Fibroblast of lung (primary cell): ENCODE results near the gene LRRC3C. TPM values are rescaled to one million over a fixed set of nuclear protein-coding genes. Genes with fewer than 3 reads are reported as not detected.

Source experiments
- DNase-seq, 2 donors: peaks; one replicate each; pipeline versions ENCODE4 v3.0.0 to v3.0.0-alpha.2; 2010; ENCODE audit warnings: low read depth in 2 of 2
- H2AFZ ChIP-seq: 2 replicates; pipeline ENCODE4 v1.5.1; 2012; ENCODE audit warnings: low read length, control low read depth, inconsistent platforms
- H3K27ac ChIP-seq: 2 replicates; pipeline ENCODE4 v1.5.1; 2011; ENCODE audit warnings: low read length, control low read depth; ENCODE audit not compliant: insufficient read depth
- H3K27me3 ChIP-seq: 2 replicates; pipeline ENCODE4 v1.5.1; 2011; ENCODE audit warnings: mild to moderate bottlenecking, low read length; ENCODE audit not compliant: control insufficient read depth, insufficient read depth
- H3K36me3 ChIP-seq: 2 replicates; pipeline ENCODE4 v1.5.1; 2011; ENCODE audit warnings: low read length; ENCODE audit not compliant: control insufficient read depth, insufficient read depth
- H3K4me1 ChIP-seq: 2 replicates; pipeline ENCODE4 v1.5.1; 2011; ENCODE audit warnings: low read length; ENCODE audit not compliant: control insufficient read depth, insufficient read depth; ENCODE audit errors: extremely low read depth
- H3K4me2 ChIP-seq: 2 replicates; pipeline ENCODE4 v1.5.1; 2011; ENCODE audit warnings: low read length, control low read depth; ENCODE audit not compliant: insufficient read depth; ENCODE audit errors: extremely low read depth
- H3K4me3 ChIP-seq, 4 experiments: fragments of 200-600 bp in 1 of 4; sonication (generic) in 1 of 4; replicated peaks in 1 of 4; 2 replicates each; pipeline ENCODE4 v1.5.1; 2011 to 2016; ENCODE audit warnings: low read length in 4 of 4, low read depth in 3 of 4, mild to moderate bottlenecking in 3 of 4, control low read depth in 2 of 4, inconsistent platforms in 1 of 4, mixed read lengths in 1 of 4; ENCODE audit not compliant: insufficient read depth in 1 of 4; ENCODE audit errors: control extremely low read depth in 1 of 4
- H3K79me2 ChIP-seq: 2 replicates; pipeline ENCODE4 v1.5.1; 2012; ENCODE audit warnings: mild to moderate bottlenecking, low read length, inconsistent platforms; ENCODE audit not compliant: control insufficient read depth, insufficient read depth
- H3K9ac ChIP-seq: 2 replicates; pipeline ENCODE4 v1.5.1; 2011; ENCODE audit warnings: mild to moderate bottlenecking, low read length, control low read depth; ENCODE audit not compliant: insufficient read depth
- H3K9me3 ChIP-seq: 2 replicates; pipeline ENCODE4 v1.5.1; 2012; ENCODE audit warnings: low read depth, low read length; ENCODE audit not compliant: control insufficient read depth, insufficient read depth
- H4K20me1 ChIP-seq: 2 replicates; pipeline ENCODE4 v1.5.1; 2011; ENCODE audit warnings: low read length; ENCODE audit not compliant: control insufficient read depth, insufficient read depth; ENCODE audit errors: extremely low read depth
- EZH2 ChIP-seq: IDR thresholded peaks from 2 replicates; pipeline ENCODE4 v1.5.1; 2012; ENCODE audit warnings: low read length, control low read depth, mild to moderate bottlenecking; ENCODE audit errors: missing control alignments
- polyA plus RNA-seq, 2 donors: library from polyadenylated mRNA; depleted of rRNA in 1 of 2; stranded (reverse) in 1 of 2; unstranded in 1 of 2; fragments of >200 nt; gene quantifications; 2 replicates each; pipeline ENCODE4 v1.2.1, GENCODE V29; 2011 to 2012; ENCODE audit warnings: missing spikeins in 1 of 2
- total RNA-seq: library from RNA; depleted of rRNA; stranded (reverse); fragments of >200 nt; gene quantifications from 2 replicates; pipeline ENCODE4 v1.2.1, GENCODE V29; 2014
- TF ChIP-seq, protein P1 (sequence below), 2 donors: IDR thresholded peaks in 1 of 2; conservative IDR thresholded peaks in 1 of 2; 1 replicate in 1 of 2; 2 replicates in 1 of 2; pipeline ENCODE4 v1.5.1; 2011 to 2012; ENCODE audit warnings: low read length in 2 of 2, control low read depth in 1 of 2, inconsistent platforms in 1 of 2, low read depth in 1 of 2, mild to moderate bottlenecking in 1 of 2

Gene LRRC3C
- total and polyA plus RNA-seq, 2 donors (not counting 1 experiment from before 2014, with no cell fraction given), result not detected

DNA sequence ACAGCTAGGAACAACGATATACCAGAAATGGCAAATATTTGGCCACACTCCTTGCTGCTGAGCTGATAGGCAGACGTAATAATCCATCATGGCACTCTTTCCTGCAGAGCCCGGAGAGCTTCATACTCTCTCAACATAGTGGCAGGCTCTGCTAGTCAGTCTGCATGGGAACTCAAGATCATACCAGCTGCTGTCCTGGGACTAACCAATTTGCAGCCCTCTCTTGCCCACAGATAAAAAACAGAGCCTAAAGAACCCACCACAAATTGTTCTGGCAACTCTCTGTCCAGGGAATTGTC is 22.6 kb upstream of the LRRC3C start:
- H3K4me1 ChIP-seq, result peaks cover 2% of the 10 kb centered on the region
- H3K4me2 ChIP-seq, result no peak overlapping the region

DNA sequence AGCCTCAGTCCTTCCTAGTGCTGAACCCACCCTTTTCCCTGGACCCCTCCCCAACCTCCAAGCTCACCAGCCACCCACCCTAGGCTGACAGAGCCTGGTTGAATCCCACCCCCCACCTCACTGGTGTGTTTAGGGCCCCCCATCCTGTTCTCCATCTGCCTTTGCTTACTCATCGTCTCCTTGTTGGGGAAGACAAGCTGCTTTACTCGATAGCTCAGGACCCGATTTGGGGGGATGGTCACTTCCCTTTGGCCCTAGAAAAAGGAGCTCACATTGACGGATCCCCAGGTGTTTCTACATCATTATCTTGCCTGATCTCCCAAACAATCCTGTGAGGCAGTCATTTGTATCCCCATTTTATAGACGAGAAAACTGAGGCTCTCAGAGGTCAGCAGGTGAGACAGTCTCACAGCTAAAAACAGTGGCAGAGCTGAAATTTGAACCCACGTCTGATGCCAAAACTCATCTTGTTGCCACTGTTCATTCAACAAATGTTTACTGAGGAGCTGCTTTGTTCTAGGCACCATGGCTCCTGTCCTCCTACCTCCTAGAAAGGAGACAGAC is 18.7 kb upstream of the LRRC3C start:
- H3K9me3 ChIP-seq, result no peaks in the 10 kb centered on the region
- H3K27ac ChIP-seq, result no peak overlapping the region
- H4K20me1 ChIP-seq, result no peaks in the 10 kb centered on the region
- H2AFZ ChIP-seq, result no peak overlapping the region
- H3K4me1 ChIP-seq, result no peaks in the 10 kb centered on the region
- H3K4me2 ChIP-seq, result no peak overlapping the region
- no peaks in the 10 kb centered on the region for H3K36me3 ChIP-seq
- no peak overlapping the region for H3K4me3 ChIP-seq
- no peak overlapping the region for H3K9ac ChIP-seq
- H3K27me3 ChIP-seq, result no peaks in the 10 kb centered on the region
- TF ChIP-seq, protein P1, sequence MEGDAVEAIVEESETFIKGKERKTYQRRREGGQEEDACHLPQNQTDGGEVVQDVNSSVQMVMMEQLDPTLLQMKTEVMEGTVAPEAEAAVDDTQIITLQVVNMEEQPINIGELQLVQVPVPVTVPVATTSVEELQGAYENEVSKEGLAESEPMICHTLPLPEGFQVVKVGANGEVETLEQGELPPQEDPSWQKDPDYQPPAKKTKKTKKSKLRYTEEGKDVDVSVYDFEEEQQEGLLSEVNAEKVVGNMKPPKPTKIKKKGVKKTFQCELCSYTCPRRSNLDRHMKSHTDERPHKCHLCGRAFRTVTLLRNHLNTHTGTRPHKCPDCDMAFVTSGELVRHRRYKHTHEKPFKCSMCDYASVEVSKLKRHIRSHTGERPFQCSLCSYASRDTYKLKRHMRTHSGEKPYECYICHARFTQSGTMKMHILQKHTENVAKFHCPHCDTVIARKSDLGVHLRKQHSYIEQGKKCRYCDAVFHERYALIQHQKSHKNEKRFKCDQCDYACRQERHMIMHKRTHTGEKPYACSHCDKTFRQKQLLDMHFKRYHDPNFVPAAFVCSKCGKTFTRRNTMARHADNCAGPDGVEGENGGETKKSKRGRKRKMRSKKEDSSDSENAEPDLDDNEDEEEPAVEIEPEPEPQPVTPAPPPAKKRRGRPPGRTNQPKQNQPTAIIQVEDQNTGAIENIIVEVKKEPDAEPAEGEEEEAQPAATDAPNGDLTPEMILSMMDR (conservative IDR thresholded peaks at IDR 0.05 in 1 of 2, IDR thresholded peaks at IDR 0.05 in 1 of 2; ENCODE audit: low read depth in 1 of 2, low read length in 2 of 2), result no peak
- TF ChIP-seq EZH2, result no peak
- no peaks in the 10 kb centered on the region for H3K79me2 ChIP-seq
- DNase-seq, result no peak

More for the DNA sequence above, 22.6 kb upstream of the LRRC3C start:
- Histone ChIP-seq H2AFZ (no peak overlapping the region), H3K79me2 (no peaks in the 10 kb centered on the region), H4K20me1 (no peaks in the 10 kb centered on the region), H3K4me3 (no peak overlapping the region), H3K9ac (no peak overlapping the region), H3K27ac (no peak overlapping the region), H3K9me3 (no peaks in the 10 kb centered on the region), H3K27me3 (no peaks in the 10 kb centered on the region), H3K36me3 (no peaks in the 10 kb centered on the region)
- DNase-seq, result no peak
- no peak for TF ChIP-seq EZH2
- TF ChIP-seq, protein P1 (conservative IDR thresholded peaks at IDR 0.05 in 1 of 2, IDR thresholded peaks at IDR 0.05 in 1 of 2; ENCODE audit: low read depth in 1 of 2, low read length in 2 of 2), result no peak

DNA sequence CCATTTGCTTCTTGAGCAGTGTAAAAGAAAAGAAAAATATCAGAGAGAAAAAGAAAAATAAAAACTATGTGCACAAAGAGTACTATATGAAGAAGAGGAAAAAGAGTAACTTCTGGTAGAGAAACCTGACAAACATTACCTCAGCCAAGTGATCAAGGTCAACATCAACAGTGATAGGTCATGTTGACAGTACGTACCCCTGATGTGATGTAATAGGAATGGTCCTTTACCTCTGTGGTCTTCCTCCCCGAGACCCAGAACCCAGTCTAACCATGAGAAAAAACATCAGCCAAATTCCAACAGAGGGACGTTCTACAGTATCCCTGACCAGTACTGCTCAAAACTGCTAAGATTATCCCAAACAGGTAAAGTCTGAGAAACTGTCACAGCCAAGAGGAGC is 13.5 kb upstream of the LRRC3C start:
- no peak overlapping the region for H2AFZ ChIP-seq
- H3K79me2 ChIP-seq, result no peaks in the 10 kb centered on the region

More for the DNA sequence above, 13.5 kb upstream of the LRRC3C start:
- TF ChIP-seq, protein P1 (conservative IDR thresholded peaks at IDR 0.05 in 1 of 2, IDR thresholded peaks at IDR 0.05 in 1 of 2; ENCODE audit: low read depth in 1 of 2, low read length in 2 of 2), result no peak
- no peak for TF ChIP-seq EZH2
- Histone ChIP-seq H3K4me1 (no peaks in the 10 kb centered on the region), H3K4me3 (no peak overlapping the region), H3K4me2 (no peak overlapping the region), H3K27ac (no peak overlapping the region), H4K20me1 (no peaks in the 10 kb centered on the region), H3K27me3 (no peaks in the 10 kb centered on the region), H3K9ac (no peak overlapping the region), H3K9me3 (no peaks in the 10 kb centered on the region), H3K36me3 (peaks cover under 1% of the 10 kb centered on the region)
- DNase-seq, result no peak
